HAP-1 (cell line): Measurements from ENCODE around the gene NOB1.
"Not testable (repeated sequence)": the region's sequence is repeated elsewhere in the genome, so short reads cannot be mapped to it uniquely, and the experiment has no call there.

Experiments used
- DNase-seq, 2 experiments: peaks; one replicate each; pipeline ENCODE4 v3.0.0-alpha.2; 2016 to 2020; ENCODE audit warnings: low spot score in 2 of 2
- H3K27me3 ChIP-seq: fragments of 250-450 bp; sonication (Bioruptor Pico); 2 replicates; pipeline ENCODE4 v1.5.1; 2020; ENCODE audit warnings: low read depth, mild to moderate bottlenecking, moderate library complexity
- H3K36me3 ChIP-seq: fragments of 250-450 bp; sonication (Bioruptor Pico); replicated peaks from 2 replicates; pipeline ENCODE4 v1.5.1; 2020; ENCODE audit warnings: mild to moderate bottlenecking
- H3K4me1 ChIP-seq: fragments of 250-450 bp; sonication (Bioruptor Pico); 2 replicates; pipeline ENCODE4 v1.5.1; 2020; ENCODE audit warnings: mild to moderate bottlenecking
- H3K4me3 ChIP-seq: fragments of 250-450 bp; sonication (Bioruptor Pico); 2 replicates; pipeline ENCODE4 v1.5.1; 2020; ENCODE audit warnings: mild to moderate bottlenecking, moderate library complexity
- H3K9me3 ChIP-seq: fragments of 250-450 bp; sonication (Bioruptor Pico); 2 replicates; pipeline ENCODE4 v1.5.1; 2020; ENCODE audit warnings: mild to moderate bottlenecking, moderate library complexity
- in situ Hi-C: fragments of 300-500 bp; cut with MboI; formaldehyde crosslinking; loops from 3 replicates; pipeline ENCODE4 v1.14.3; 2020; ENCODE audit warnings: low sequenced_read_pairs, inconsistent platforms, mixed read lengths

The NOB1 gene

DNA sequence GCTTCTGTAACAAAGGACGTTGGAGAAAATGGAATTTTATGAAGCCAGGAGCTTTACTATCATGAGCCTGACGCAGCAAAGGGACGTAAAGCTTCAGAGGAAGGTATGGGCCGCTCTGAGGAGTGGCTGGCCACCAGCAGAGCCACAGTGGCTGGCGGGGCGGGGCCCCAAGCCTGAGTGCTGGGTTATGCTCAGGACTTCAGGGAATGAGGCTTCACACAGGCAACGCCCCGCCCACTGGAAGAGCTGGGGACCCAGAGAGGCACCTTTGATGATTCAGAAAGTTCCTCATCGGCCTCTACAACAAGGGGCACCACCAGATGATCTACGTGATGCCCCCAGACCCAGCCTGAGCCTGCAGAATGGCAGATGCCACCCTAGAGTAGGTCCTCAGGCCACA is 8.8 kb downstream of the NOB1 start:
- in situ Hi-C loops, result no loop called here
- Histone ChIP-seq H3K9me3 (no peaks in the 10 kb centered on the region), H3K27me3 (no peaks in the 10 kb centered on the region), H3K4me1 (peaks cover 7% of the 10 kb centered on the region), H3K36me3 (peaks cover 95% of the 10 kb centered on the region), H3K4me3 (no peak overlapping the region)
- DNase-seq, result no peak

DNA sequence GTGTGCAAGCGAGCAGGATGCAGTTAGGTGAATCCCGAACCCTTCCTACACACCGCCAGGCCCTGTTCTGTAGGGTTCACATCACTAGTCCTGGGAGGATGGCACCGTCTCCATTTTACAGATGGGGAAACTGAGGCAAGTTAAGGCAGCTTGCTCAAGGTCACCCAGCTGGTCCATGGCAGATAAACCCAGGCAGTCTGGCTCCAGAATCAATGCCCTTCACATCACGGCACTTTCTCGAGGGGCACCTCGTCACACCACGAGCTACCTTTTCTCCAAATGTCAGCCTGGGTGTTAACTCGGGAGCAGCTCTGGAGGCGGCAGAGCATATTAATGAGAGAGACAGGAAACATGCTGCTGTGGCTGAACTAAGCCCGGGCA is 9.5 kb downstream of the NOB1 start:
- H3K27me3 ChIP-seq, result no peaks in the 10 kb centered on the region
- H3K4me3 ChIP-seq, result no peak overlapping the region
- DNase-seq, result no peak
- in situ Hi-C loops, result no loop called here
- peaks cover 7% of the 10 kb centered on the region for H3K4me1 ChIP-seq
- no peaks in the 10 kb centered on the region for H3K9me3 ChIP-seq
- H3K36me3 ChIP-seq, result peaks cover 93% of the 10 kb centered on the region

DNA sequence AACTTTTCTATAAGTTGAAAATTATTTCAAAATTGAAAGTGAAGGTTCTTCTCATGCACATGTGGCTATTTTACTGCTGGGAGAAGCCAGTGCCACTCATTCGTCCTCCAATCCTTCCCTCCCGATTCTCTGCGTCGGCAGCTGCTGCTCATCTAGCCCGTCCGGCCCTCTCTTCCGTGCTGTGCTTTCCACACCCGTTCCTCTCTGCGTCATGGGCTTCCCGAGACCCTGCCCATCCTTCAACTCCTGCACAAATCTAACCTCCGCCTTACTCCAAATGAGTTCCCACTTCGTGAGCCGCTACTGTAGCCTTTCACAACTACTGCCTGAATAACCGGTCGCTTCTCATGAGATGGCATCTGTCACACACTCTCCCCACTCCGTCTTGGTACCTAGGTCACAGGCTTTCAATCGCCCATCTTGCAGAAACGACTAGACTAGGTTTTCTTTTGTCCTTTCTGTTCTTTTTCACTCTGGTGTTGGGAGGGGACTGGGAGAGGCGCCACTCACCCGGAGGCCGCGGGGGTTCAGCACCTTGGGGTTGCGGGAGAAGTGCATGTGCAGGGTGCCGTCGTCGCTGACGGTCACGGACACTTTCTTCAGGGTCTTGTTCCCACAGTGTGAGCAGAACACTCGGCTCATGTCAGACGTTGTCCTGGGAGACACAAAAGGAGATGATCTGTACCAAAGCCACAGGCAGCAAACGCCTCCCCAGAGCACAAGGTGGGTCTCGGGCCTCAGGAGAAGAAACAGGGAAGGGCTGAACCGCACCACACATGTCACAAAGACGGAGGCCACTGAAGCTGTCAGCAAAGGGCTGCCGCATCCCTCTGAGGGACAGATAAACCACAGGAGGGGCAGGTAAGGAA is 10.1 kb downstream of the NOB1 start:
- H3K9me3 ChIP-seq, result no peaks in the 10 kb centered on the region
- in situ Hi-C loops, result no loop called here
- no peak overlapping the region for H3K4me3 ChIP-seq
- DNase-seq, result no peak
- no peaks in the 10 kb centered on the region for H3K27me3 ChIP-seq
- peaks cover 7% of the 10 kb centered on the region for H3K4me1 ChIP-seq
- peaks cover 95% of the 10 kb centered on the region for H3K36me3 ChIP-seq

DNA sequence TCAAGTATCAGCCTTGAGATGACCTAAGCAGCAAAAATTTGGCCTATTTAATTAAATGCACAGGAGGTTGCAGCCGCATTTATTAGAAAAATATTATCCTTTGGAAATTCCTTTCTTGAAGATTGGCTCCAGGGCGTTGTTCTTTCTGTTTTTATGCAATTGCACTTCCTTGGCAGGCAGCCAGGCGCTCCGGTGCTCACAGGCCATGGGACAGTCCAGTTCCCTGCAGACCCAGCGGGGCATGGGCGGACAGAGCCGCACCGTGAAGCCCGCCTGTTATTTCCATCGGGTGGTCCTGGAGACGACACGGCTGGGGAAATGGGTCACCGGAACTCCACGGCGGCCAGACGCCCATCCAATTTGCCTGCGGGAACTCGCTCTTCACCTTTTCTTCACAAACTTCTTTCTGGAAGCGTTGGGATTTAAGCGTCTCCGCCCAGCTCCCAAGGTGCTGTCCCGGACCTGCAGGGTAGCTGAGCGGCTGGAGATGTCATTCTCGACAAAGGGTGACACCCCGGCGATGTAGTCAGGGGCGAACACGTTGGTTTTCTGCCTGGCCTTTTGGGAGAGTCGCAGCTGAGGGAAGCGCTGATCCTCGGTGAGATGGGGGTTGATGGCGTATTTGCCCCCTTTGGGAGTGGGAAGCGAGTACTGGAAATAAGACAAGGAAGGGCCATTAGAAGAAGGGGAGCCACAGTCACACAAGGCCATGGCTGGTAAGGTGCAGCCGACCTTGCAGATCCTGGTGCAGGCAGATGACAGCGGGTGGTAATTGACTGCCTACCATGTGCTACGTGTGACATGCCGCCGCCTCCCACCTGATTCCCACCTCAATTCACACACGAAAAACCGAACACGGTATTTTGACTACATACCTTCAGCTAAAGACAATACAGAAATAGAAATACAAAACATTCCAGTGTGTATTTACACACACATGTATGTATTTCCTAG is 12.5 kb downstream of the NOB1 start:
- in situ Hi-C loops, result no loop called here
- no peak overlapping the region for H3K4me3 ChIP-seq
- DNase-seq, result peak in 1 of 2 experiments; percentile 86
- peaks cover 75% of the 10 kb centered on the region for H3K36me3 ChIP-seq
- no peaks in the 10 kb centered on the region for H3K9me3 ChIP-seq
- peaks cover 7% of the 10 kb centered on the region for H3K4me1 ChIP-seq
- no peaks in the 10 kb centered on the region for H3K27me3 ChIP-seq

DNA sequence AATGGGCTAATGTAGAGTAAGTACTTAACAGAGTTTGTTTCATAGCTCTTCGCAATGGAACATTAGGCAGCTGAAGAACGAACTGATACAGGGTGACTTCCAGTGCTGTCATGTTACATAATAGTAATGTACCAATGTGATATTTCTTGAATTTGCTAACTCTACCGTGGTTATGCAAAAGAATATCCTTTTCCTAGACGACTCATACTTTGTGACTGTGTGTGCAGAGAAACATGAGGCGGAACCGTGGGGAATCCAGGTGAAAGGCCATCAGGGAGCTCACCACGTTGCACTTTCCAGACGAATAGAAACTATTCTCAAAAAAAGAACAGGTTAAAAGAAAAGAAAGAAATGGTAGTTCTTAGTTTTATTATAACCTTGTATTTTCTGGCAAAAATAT is 13.2 kb downstream of the NOB1 start:
- Histone ChIP-seq H3K4me1 (peaks cover 7% of the 10 kb centered on the region), H3K9me3 (no peaks in the 10 kb centered on the region), H3K4me3 (no peak overlapping the region), H3K27me3 (no peaks in the 10 kb centered on the region), H3K36me3 (peaks cover 71% of the 10 kb centered on the region)
- in situ Hi-C loops, result no loop called here
- no peak for DNase-seq

DNA sequence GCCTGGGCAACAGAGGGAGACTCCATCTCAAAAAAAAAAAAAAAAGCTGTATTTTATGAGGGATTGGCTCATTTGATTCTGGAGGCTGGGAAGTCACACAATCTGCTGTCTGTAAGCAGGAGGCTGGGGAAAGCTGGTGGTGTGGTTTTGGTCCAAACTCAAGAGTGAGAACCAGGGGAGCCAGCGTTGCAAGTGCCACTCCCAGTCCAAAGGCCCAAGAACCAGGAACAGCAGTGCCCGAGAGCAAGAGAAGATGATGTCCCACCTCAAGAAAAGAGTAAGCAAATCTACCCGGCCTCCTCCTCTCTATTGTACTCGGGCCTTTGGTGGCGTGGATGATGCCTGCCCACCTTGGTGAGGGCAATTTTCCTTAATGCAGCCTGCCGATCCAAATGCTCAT is 22.6 kb downstream of the NOB1 start:
- Histone ChIP-seq H3K4me3 (no peak overlapping the region), H3K36me3 (no peaks in the 10 kb centered on the region), H3K9me3 (no peaks in the 10 kb centered on the region), H3K27me3 (no peaks in the 10 kb centered on the region), H3K4me1 (peaks cover 9% of the 10 kb centered on the region)
- in situ Hi-C loops, result no loop called here
- no peak for DNase-seq

DNA sequence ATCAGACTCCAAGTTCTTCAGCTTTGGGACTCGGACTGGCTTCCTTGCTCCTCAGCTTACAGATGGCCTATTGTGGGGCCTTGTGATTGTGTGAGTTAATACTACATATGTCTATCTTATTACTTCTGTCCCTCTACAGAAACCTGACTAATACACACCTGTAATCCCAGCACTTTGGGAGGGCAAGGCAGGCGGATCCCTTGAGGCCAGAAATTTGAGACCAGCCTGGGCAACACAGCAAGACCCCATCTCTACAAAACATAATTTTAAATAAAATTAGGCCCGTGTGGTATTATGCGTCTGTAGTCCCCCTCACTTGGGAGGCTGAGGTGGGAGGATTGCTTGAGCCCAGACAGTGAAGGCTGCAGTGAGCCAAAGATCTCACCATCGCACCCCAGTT is 23.4 kb downstream of the NOB1 start:
- H3K4me3 ChIP-seq, in situ Hi-C loops: not testable (repeated sequence)

DNA sequence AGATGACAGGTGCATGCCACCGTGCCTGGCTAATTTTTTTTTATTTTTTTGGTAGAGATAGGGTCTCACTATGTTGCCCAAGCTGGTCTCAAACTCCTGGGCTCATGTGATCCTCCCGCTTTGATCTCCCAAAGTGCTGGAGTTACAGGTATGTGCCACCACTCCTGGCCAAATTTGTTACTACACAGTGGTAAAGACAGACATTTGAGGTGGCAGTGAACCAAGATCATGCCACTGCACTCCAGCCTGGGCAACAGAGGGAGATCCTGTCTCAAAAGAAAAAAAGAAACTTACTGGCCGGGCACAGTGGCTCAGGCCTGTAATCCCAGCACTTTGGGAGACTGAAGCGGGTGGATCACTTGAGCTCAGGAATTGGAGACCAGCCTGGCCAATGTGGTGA is 25.7 kb downstream of the NOB1 start:
- H3K27me3 ChIP-seq, H3K9me3 ChIP-seq, DNase-seq, H3K4me3 ChIP-seq, H3K36me3 ChIP-seq, in situ Hi-C loops: not testable (repeated sequence)
- H3K4me1 ChIP-seq, result peaks cover 26% of the 10 kb centered on the region

More for the DNA sequence above, 23.4 kb downstream of the NOB1 start:
- H3K4me1 ChIP-seq, H3K9me3 ChIP-seq, H3K27me3 ChIP-seq, H3K36me3 ChIP-seq, DNase-seq: not testable (repeated sequence)

DNA sequence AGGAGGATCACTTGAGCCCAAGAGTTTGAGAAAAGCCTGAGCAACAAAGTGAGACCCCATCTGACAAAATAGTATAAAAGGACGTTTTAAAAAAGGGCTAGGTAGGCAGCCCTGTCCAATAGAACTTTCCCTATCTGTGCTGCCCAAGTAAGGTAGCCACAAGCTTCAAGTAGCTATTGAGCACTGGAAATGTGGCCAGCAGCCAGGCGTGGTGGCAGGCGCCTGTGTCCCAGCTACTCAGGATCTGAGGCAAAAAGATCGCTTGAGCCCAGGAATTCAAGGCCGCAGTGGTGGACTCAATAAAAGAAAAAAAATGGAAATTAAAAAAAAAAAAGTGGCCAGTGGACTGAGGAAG is 26.8 kb downstream of the NOB1 start:
- peak; percentile 25 to 58 for DNase-seq
- in situ Hi-C loops, result no loop called here
- Histone ChIP-seq H3K4me1 (peaks cover 26% of the 10 kb centered on the region), H3K36me3 (no peaks in the 10 kb centered on the region; the same call in 1 of the 2 replicates), H3K27me3 (no peaks in the 10 kb centered on the region), H3K9me3 (no peaks in the 10 kb centered on the region), H3K4me3 (peak overlapping the region; percentile 36)

DNA sequence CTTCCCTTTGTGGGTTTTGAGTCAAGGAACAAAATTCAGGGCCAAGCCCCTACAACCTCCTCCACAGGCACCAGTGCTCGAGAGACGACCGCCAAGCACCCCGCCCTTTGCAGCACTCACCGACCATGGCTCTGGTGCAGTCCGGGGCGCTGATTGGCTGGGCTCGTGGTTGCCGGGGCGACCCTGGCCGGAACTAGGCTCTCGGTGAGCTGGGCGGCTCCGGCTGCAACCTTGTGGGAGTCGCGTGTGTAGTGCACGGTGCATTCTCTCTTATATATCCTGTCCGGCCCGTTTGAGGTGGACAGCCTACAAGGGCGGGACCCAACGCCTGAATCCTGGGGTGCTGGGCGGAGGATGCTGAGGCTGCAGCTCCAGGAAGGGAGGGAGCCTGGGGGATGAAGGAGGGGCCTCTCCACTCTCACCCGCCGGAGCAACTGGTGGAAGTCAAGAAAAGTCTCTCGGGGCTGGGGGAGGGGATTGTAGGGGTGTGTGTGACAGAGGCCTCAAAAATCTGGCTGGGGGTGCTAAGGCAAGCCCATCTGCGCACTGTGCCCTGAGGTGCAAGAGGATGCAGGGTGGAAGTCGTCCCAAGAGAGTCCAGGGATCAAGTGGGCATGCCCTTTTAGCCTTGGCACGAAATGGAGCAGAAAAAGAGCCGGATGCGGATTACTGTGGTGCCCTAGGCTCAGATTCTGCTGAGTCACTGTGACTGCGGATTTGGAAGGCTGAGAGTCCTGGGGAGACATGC is 28.2 kb downstream of the NOB1 start, which contains the start of gene NQO1:
Gene NQO1 (minus strand): TSS at position 248 of the 748 bp plus-strand sequence. CDS start 121 bp downstream, at position 127.
- in situ Hi-C loops, result no loop called here
- Histone ChIP-seq H3K4me3 (peak within 1 kb of the TSS; percentile 36), H3K9me3 (no peaks in the 10 kb centered on the region), H3K36me3 (no peaks in the 10 kb centered on the region; the same call in 1 of the 2 replicates), H3K4me1 (peaks cover 26% of the 10 kb centered on the region), H3K27me3 (no peaks in the 10 kb centered on the region)
- peak; percentile 94 to 99 for DNase-seq

DNA sequence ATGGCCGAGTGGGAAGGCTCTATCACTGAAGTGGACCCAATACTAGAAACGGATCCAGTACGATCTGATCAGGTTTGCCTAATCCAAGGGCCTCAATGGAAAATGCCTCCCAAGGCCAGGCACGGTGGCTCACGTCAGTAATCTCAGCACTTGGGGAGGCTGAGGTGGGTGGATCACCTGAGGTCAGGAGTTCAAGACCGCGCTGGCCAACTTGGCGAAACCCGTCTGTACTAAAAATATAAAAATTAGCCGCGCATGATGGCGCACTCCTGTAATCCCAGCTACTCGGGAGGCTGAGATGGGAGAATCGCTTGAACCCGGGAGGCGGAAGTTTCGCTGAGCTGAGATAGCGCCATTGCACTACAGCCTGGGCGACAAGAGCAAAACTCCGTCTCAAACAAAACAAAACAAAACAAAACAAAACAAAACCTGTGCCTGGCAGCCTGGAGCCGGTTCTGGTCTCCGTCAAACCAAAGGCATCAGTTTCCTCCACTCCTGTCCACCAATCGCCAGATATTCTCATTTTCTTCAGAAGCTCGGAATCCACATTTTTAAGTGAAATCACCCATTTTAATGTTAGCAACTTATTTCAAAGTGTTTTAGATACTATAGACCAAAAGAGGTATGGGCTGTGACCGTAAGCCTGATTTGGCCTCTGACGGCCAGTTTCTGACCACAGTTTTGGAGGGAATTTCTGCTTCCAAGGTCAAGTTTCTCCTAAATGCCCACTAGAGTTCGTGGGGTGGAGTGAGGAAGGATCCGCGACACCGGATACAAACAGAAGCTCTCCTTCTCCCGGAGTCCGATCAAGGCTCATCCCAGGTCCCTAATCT is 29.0 kb downstream of the NOB1 start:
- no peak for DNase-seq
- in situ Hi-C loops, result no loop called here

DNA sequence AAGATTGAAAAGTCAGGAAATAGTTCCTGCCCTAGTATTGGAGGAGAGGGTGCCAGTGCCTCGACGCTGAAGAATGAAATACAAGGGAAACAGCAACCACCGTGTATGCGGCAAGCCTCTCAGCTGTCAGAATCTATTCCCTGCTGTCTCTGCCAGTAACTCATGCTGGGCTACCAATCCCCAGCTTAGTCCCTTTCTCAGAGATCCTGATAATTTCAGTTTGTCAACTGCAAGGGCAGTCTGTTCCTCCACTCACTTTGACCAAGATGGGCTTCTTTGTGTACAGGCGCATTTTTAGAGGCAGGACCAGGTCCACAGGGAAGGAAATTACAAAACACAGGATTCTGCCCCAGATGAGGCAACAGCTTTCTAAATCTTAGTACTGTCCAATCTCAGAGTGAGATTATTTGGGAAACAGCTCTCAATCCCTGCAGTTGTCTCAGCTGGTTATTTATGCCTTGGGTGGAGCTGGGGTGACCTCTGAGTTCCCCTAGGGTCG is 29.7 kb downstream of the NOB1 start:
- Histone ChIP-seq H3K4me1 (peaks cover 26% of the 10 kb centered on the region), H3K4me3 (peak overlapping the region; percentile 36), H3K36me3 (no peaks in the 10 kb centered on the region; the same call in 1 of the 2 replicates), H3K9me3 (no peaks in the 10 kb centered on the region), H3K27me3 (no peaks in the 10 kb centered on the region)
- in situ Hi-C loops, result no loop called here
- peak in 1 of 2 experiments; percentile 20 for DNase-seq

More for the DNA sequence above, 29.0 kb downstream of the NOB1 start:
- Histone ChIP-seq H3K27me3 (no peaks in the 10 kb centered on the region), H3K9me3 (no peaks in the 10 kb centered on the region), H3K36me3 (no peaks in the 10 kb centered on the region; the same call in 1 of the 2 replicates), H3K4me3 (peak overlapping the region; percentile 36), H3K4me1 (peaks cover 26% of the 10 kb centered on the region)
